Measurements from ENCODE around the gene GPS1.

- no peak for TF ChIP-seq CTCF (IDR thresholded peaks at IDR 0.05)
- no peak for TF ChIP-seq POLR2A (IDR thresholded peaks at IDR 0.05)
- TF ChIP-seq EP300 (IDR thresholded peaks at IDR 0.05), result no peak
- no peak for TF ChIP-seq POLR2AphosphoS5 (IDR thresholded peaks at IDR 0.05)
Observed at GRCh38 chr17:82088838-82089722, 37.4 kb downstream of the GPS1 start.

All from suprapubic skin (tissue), 4 donors.